H9 (cell line): ENCODE measurements around the gene DEGS2. TPM values are rescaled to one million over a fixed set of nuclear protein-coding genes. Genes with fewer than 3 reads are reported as not detected.

ENCODE experiments used
- DNase-seq: peaks from one replicate; pipeline ENCODE4 v3.0.0-alpha.2; 2017
- H2AFZ ChIP-seq: one replicate; pipeline ENCODE4 v1.6.1; 2013; ENCODE audit warnings: mild to moderate bottlenecking, low read length, control low read depth, moderate library complexity
- H2AK5ac ChIP-seq: 2 replicates; pipeline ENCODE4 v1.6.1; 2013; ENCODE audit warnings: low read length, control low read depth, mixed read lengths; ENCODE audit not compliant: insufficient read length
- H2BK120ac ChIP-seq: one replicate; pipeline ENCODE4 v1.6.1; 2013; ENCODE audit warnings: low read depth, mild to moderate bottlenecking, low read length, control low read depth, inconsistent platforms; ENCODE audit not compliant: poor library complexity, severe bottlenecking
- H2BK12ac ChIP-seq: 2 replicates; pipeline ENCODE4 v1.6.1; 2013; ENCODE audit warnings: low read length, control low read depth, mixed read lengths, low read depth; ENCODE audit not compliant: insufficient read length
- H2BK15ac ChIP-seq: 2 replicates; pipeline ENCODE4 v1.6.1; 2013; ENCODE audit warnings: low read depth, low read length, control low read depth
- H2BK20ac ChIP-seq: one replicate; pipeline ENCODE4 v1.6.1; 2013; ENCODE audit warnings: low read depth, mild to moderate bottlenecking, low read length, control low read depth, inconsistent platforms; ENCODE audit not compliant: poor library complexity, severe bottlenecking
- H2BK5ac ChIP-seq: 2 replicates; pipeline ENCODE4 v1.6.1; 2013; ENCODE audit warnings: low read length, control low read depth, mixed read lengths; ENCODE audit not compliant: insufficient read length
- H3K14ac ChIP-seq: 2 replicates; pipeline ENCODE4 v1.6.1; 2013; ENCODE audit warnings: low read length, control low read depth; ENCODE audit not compliant: insufficient read depth
- H3K18ac ChIP-seq: 2 replicates; pipeline ENCODE4 v1.6.1; 2013; ENCODE audit warnings: low read depth, mild to moderate bottlenecking, mixed read lengths, low read length, control low read depth; ENCODE audit not compliant: insufficient read length
- H3K23ac ChIP-seq: 2 replicates; pipeline ENCODE4 v1.6.1; 2013; ENCODE audit warnings: low read length, control low read depth, mixed read lengths, low read depth; ENCODE audit not compliant: insufficient read length
- H3K23me2 ChIP-seq: 2 replicates; pipeline ENCODE4 v1.6.1; 2013; ENCODE audit warnings: low read depth, mild to moderate bottlenecking, mixed read lengths, low read length, control low read depth; ENCODE audit not compliant: insufficient read length, poor library complexity, severe bottlenecking
- H3K27ac ChIP-seq: 2 replicates; pipeline ENCODE4 v1.5.1; 2013; ENCODE audit warnings: low read length, control low read depth, mixed read lengths, low read depth; ENCODE audit not compliant: insufficient read length
- H3K27me3 ChIP-seq: 2 replicates; pipeline ENCODE4 v1.6.1; 2013; ENCODE audit warnings: low read length, control low read depth, inconsistent platforms; ENCODE audit not compliant: insufficient read depth
- H3K4ac ChIP-seq: 2 replicates; pipeline ENCODE4 v1.6.1; 2013; ENCODE audit warnings: low read depth, mild to moderate bottlenecking, control low read depth, inconsistent platforms, low read length, moderate library complexity
- H3K4me1 ChIP-seq: 2 replicates; pipeline ENCODE4 v1.6.1; 2013; ENCODE audit warnings: low read length, control low read depth, inconsistent platforms; ENCODE audit not compliant: insufficient read depth
- H3K4me2 ChIP-seq: 2 replicates; pipeline ENCODE4 v1.6.1; 2013; ENCODE audit warnings: low read length, control low read depth, mixed read lengths; ENCODE audit not compliant: insufficient read length, insufficient read depth
- H3K56ac ChIP-seq: 2 replicates; pipeline ENCODE4 v1.6.1; 2013; ENCODE audit warnings: low read depth, mild to moderate bottlenecking, mixed read lengths, low read length, control low read depth; ENCODE audit not compliant: insufficient read length
- H3K79me1 ChIP-seq: 2 replicates; pipeline ENCODE4 v1.6.1; 2013; ENCODE audit warnings: low read depth, mild to moderate bottlenecking, moderate library complexity, low read length, control low read depth, inconsistent platforms; ENCODE audit not compliant: insufficient read depth, poor library complexity, severe bottlenecking
- H3K79me2 ChIP-seq: 2 replicates; pipeline ENCODE4 v1.6.1; 2013; ENCODE audit warnings: low read length, control low read depth, inconsistent platforms; ENCODE audit not compliant: insufficient read depth
- H3K9ac ChIP-seq: 2 replicates; pipeline ENCODE4 v1.6.1; 2013; ENCODE audit warnings: low read length, control low read depth, mixed read lengths; ENCODE audit not compliant: insufficient read length; ENCODE audit errors: extremely low read depth
- H3K9me3 ChIP-seq: one replicate; pipeline ENCODE4 v1.6.1; 2013; ENCODE audit warnings: low read depth, low read length, inconsistent platforms; ENCODE audit not compliant: control insufficient read depth
- H3T11ph ChIP-seq: one replicate; pipeline ENCODE4 v1.6.1; 2013; ENCODE audit warnings: mild to moderate bottlenecking, low read length, control low read depth, inconsistent platforms
- H4K20me1 ChIP-seq: one replicate; pipeline ENCODE4 v1.6.1; 2013; ENCODE audit not compliant: control insufficient read depth, insufficient read length, insufficient read depth
- H4K5ac ChIP-seq: 2 replicates; pipeline ENCODE4 v1.6.1; 2013; ENCODE audit warnings: low read depth, mild to moderate bottlenecking, mixed read lengths, low read length, control low read depth; ENCODE audit not compliant: insufficient read length
- H4K8ac ChIP-seq: replicated peaks from 2 replicates; pipeline ENCODE4 v1.6.1; 2013; ENCODE audit warnings: low read length, control low read depth, mixed read lengths, low read depth; ENCODE audit not compliant: insufficient read length
- H4K91ac ChIP-seq: 2 replicates; pipeline ENCODE4 v1.6.1; 2013; ENCODE audit warnings: low read depth, mild to moderate bottlenecking, moderate library complexity, mixed read lengths, low read length, control low read depth; ENCODE audit not compliant: insufficient read length
- H3K27ac Mint-ChIP-seq, 3 experiments: 2 replicates in 2 of 3; 3 replicates in 1 of 3; pipeline ENCODE4 v1.8.0; 2020 to 2021; ENCODE audit warnings: mixed read lengths in 3 of 3, mild to moderate bottlenecking in 1 of 3, moderate library complexity in 1 of 3
- H3K27me3 Mint-ChIP-seq: 2 replicates; pipeline ENCODE4 v1.8.0; 2021; ENCODE audit warnings: low read depth, mild to moderate bottlenecking, moderate library complexity, mixed read lengths
- H3K36me3 Mint-ChIP-seq, 3 experiments: 2 replicates in 2 of 3; 3 replicates in 1 of 3; pipeline ENCODE4 v1.8.0; 2020 to 2021; ENCODE audit warnings: low read depth in 3 of 3, mixed read lengths in 3 of 3; ENCODE audit not compliant: insufficient read depth in 1 of 3
- H3K4me1 Mint-ChIP-seq, 2 experiments: 2 replicates each; pipeline ENCODE4 v1.8.0; 2020; ENCODE audit warnings: mixed read lengths in 2 of 2
- H3K4me3 Mint-ChIP-seq, 2 experiments: 2 replicates in 1 of 2; 3 replicates in 1 of 2; pipeline ENCODE4 v1.8.0; 2020 to 2021; ENCODE audit warnings: mild to moderate bottlenecking in 2 of 2, mixed read lengths in 2 of 2, moderate library complexity in 1 of 2
- H3K9me3 Mint-ChIP-seq, 2 experiments: 2 replicates in 1 of 2; 3 replicates in 1 of 2; pipeline ENCODE4 v1.8.0; 2020; ENCODE audit warnings: mild to moderate bottlenecking in 2 of 2, mixed read lengths in 2 of 2, moderate library complexity in 1 of 2
- WGBS: extraction: QIAGEN DNeasy Blood & Tissue Kit; methylation state at CpG from one replicate; pipeline ENCODE4 v1.1.7; 2013; ENCODE audit warnings: missing lambda C conversion rate, low lambda C conversion rate, mixed read lengths; ENCODE audit not compliant: insufficient read length; ENCODE audit errors: extremely low coverage; 5-methylcytosine and 5-hydroxymethylcytosine counted together
- total RNA-seq: library from RNA; stranded (reverse); gene quantifications from 2 replicates; pipeline ENCODE4 v1.2.1, GENCODE V29; 2021
- TF ChIP-seq, protein P1 (sequence below): fragments of 200-600 bp; sonication (generic); conservative IDR thresholded peaks from 3 replicates; pipeline ENCODE4 v1.8.0; 2021; ENCODE audit warnings: antibody characterized with exemption, mild to moderate bottlenecking

DEGS2 gene
- total RNA-seq, 1 experiment from 2014 or later: 0.72 TPM

GRCh38 chr14:100129161-100129589, 30.3 kb downstream of the DEGS2 start:
- Mint-ChIP-seq H3K4me1 (peaks cover 12 to 19% of the 10 kb centered on the region in 2 experiments), H3K27me3 (no peaks in the 10 kb centered on the region; the same call in 1 of the 2 replicates), H3K27ac (peak overlapping the region in 2 of 3 experiments; percentile 36 to 73; a peak in 2 of 7 replicates), H3K9me3 (no peaks in the 10 kb centered on the region), H3K36me3 (peaks cover 11 to 26% (median 21%) of the 10 kb centered on the region in 3 experiments; a peak in 6 of 7 replicates), H3K4me3 (no peak overlapping the region)
- H3K14ac ChIP-seq: no peak overlapping the region
- H3K79me2 ChIP-seq: no peaks in the 10 kb centered on the region
- no peak overlapping the region for H3K9ac ChIP-seq
- H3K9me3 ChIP-seq: no peaks in the 10 kb centered on the region
- TF ChIP-seq, protein P1, sequence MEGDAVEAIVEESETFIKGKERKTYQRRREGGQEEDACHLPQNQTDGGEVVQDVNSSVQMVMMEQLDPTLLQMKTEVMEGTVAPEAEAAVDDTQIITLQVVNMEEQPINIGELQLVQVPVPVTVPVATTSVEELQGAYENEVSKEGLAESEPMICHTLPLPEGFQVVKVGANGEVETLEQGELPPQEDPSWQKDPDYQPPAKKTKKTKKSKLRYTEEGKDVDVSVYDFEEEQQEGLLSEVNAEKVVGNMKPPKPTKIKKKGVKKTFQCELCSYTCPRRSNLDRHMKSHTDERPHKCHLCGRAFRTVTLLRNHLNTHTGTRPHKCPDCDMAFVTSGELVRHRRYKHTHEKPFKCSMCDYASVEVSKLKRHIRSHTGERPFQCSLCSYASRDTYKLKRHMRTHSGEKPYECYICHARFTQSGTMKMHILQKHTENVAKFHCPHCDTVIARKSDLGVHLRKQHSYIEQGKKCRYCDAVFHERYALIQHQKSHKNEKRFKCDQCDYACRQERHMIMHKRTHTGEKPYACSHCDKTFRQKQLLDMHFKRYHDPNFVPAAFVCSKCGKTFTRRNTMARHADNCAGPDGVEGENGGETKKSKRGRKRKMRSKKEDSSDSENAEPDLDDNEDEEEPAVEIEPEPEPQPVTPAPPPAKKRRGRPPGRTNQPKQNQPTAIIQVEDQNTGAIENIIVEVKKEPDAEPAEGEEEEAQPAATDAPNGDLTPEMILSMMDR: no peak
- no peak overlapping the region for H2BK5ac ChIP-seq
- H2BK120ac ChIP-seq: no peak overlapping the region
- no peak overlapping the region for H3K23ac ChIP-seq
- no peak overlapping the region for H2BK20ac ChIP-seq
- no CpG with 5 or more reads among the region's 7 CpGs for WGBS
- H2BK15ac ChIP-seq: no peak overlapping the region
- H3K4me2 ChIP-seq: no peak overlapping the region
- no peak overlapping the region for H3K56ac ChIP-seq
- H2BK12ac ChIP-seq: no peak overlapping the region
- no peak for DNase-seq
- H3K27ac ChIP-seq: no peak overlapping the region
- no peak overlapping the region for H4K5ac ChIP-seq
- no peaks in the 10 kb centered on the region for H3K4me1 ChIP-seq
- H4K20me1 ChIP-seq: no peaks in the 10 kb centered on the region
- no peak overlapping the region for H3K18ac ChIP-seq
- H4K8ac ChIP-seq: no peak overlapping the region
- H4K91ac ChIP-seq: no peak overlapping the region
- no peak overlapping the region for H3K4ac ChIP-seq
- no peak overlapping the region for H2AFZ ChIP-seq
- no peaks in the 10 kb centered on the region for H3K27me3 ChIP-seq
- H3K23me2 ChIP-seq: no peaks in the 10 kb centered on the region
- no peak overlapping the region for H3T11ph ChIP-seq
- H3K79me1 ChIP-seq: no peaks in the 10 kb centered on the region
- no peak overlapping the region for H2AK5ac ChIP-seq
